GM20000 (cell line): ENCODE measurements around the gene REV3L.

Experiments used
- DNase-seq: peaks from one replicate; pipeline ENCODE4 v3.0.0; 2012; ENCODE audit warnings: low spot score
- CTCF ChIP-seq: IDR thresholded peaks from 2 replicates; pipeline ENCODE4 v1.5.1; 2012; ENCODE audit warnings: mild to moderate bottlenecking, control low read depth; ENCODE audit errors: extremely low read depth, missing control alignments

REV3L gene

DNA sequence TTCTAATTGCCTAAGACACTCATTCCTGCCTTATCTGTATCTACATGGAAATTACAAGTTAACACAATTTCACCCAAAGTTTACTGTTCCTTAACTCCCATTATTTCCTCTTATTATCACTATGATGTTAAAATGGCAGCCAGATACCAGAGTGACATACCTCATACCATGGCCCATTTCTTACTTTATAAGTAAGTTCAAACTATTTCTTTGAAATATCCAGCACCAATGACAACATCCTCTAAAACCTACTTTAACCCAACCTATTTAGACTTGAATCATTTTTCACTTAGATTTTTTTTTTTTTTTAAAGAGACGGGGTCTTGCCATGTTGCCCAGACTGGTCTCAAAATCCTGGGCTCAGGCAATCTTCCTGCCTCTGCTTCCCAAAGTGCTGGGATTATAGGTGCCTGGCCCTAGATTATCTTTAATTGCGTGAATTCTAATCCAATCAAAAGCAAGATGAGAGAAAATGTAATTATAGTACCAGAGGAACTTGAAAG is 10.0 kb downstream of the REV3L start:
- TF ChIP-seq CTCF = no peak
- no peak for DNase-seq

GRCh38 chr6:111471958-111472357 is 11.1 kb downstream of the REV3L start:
- no peak for TF ChIP-seq CTCF
- no peak for DNase-seq

DNA sequence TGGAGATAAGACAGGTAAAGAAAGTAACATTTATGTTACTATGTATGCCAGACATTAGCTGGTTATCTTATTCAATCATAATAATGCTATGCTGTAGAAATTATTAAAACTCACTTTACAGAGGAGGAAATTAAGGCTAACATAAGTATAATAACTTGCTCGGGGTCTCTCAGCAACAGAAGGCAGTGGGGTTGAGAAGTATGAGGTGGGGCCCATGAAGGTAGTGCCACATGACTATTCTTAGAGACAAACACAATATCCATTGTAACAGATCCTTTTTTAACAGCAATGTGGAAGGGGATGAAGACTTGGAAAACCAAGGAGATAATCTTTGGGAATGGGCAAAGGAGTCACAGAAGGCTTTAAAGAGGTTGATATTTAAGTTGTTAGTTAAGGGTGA is 11.5 kb downstream of the REV3L start:
- no peak for TF ChIP-seq CTCF

GRCh38 chr6:111470991-111471390 is 12.0 kb downstream of the REV3L start:
- DNase-seq = no peak
- TF ChIP-seq CTCF = no peak

More for the DNA sequence above, 11.5 kb downstream of the REV3L start:
- no peak for DNase-seq

DNA sequence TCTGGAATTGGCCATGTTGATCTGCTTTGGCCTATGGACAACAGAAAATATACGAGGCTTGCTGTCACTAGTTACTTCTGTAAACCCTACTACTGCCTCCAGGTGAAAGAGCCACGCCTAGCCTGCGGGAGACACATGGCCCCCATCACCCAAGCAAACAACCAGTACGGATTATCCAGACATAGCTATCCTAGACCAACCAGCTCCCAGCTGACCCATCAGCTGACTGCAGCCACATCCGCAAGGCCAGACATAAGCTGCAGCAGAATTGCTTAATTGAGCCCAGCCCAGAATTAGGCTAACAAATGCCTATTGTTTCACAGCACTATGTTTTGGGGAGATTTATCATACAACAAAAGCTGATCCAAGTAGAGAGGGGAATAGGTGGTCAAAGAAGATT is 13.5 kb downstream of the REV3L start:
- no peak for DNase-seq
- no peak for TF ChIP-seq CTCF

DNA sequence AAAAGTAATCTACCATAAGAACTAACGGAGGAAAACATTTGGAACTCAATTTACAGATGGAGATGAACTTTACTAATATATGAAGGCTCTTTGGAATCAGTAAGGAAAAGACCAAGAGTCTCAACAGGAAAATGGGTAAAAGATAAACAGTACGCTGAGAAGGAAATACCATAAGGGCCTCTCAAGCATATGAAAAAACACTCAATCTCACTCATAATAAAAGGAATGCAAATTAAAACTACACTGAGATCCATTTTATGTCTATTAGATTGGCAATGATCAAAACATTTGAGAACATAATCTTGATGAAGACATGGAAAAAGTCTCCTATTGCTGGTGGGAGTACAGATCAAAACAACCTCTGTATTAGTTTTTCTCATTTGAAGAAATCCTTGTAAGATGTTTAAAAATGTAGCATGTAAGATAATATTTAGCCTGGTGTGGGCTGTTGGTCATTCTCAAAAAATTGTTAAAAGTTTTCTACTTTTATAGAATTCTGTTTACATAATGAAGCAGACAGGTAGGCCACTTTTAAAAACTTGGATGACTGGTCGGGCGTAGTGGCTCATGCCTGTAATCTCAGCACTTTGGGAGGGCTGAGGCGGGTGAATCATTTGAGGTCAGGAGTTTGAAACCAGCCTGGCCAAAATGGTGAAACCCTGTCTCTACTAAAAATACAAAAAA is 14.5 kb downstream of the REV3L start:
- no peak for TF ChIP-seq CTCF
- no peak for DNase-seq

- DNase-seq = no peak
- no peak for TF ChIP-seq CTCF
Observed at GRCh38 chr6:111464184-111464583, 18.8 kb downstream of the REV3L start.
